ENCODE measurements around the gene LEMD2.
"Not testable (repeated sequence)": the region's sequence is repeated elsewhere in the genome, so short reads cannot be mapped to it uniquely, and the experiment has no call there.

The LEMD2 gene

DNA sequence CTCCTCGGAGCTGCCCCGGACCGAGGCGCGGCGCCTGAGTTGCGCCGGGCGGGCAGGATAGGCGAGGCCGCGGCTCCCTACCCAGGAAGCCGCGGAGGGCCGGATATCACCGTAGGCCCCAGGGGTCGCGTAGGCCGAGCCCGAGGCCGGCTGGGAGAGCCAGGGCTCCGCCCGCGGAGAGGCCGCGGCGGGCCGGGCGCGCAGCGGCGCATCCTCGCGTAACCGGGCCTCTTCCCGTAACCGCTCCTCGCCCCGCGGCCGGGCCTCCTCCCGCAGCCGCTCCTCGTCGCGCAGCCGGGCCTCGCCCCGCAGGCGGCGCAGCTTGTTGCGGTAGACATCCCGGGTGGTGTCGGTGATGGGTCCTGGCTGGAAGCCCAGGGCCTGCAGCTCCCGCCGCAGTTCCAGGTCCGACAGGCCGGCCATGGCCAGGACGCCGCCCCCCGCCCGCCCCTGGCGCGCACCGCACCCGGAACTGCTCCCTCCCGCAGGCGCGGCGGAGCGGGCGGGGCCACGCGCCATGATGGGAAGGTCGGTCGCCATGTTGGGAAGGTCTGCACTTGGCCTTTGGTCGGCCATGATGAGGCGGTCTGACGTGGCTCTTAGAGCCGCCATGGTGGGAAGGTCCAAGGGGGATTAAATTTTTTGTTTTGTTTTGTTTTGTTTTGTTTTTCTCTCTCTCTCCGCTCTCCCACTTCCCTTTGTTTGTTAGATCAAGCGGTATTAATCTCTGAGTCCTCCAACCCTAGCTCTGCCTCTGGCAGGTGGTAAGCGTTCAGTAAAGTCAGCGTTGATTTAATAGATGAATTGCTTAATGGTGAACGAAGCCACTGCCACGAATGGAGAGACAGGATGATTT, at the start of gene LEMD2:
TSS of gene LEMD2 (minus strand) at position 437 of the 856 bp plus-strand sequence. CDS start at position 423, 14 bp downstream.
- H3K4me3 ChIP-seq (ENCODE audit: low read depth, low read length) = peak within 1 kb of the TSS; percentile 55
- peak; percentile 84 for DNase-seq (ENCODE audit: low read depth)
- TF ChIP-seq CTCF (IDR thresholded peaks at IDR 0.05; ENCODE audit: low read depth, low read length, missing control alignments) = no peak
- in situ Hi-C loops (cut with HindIII; ENCODE audit: low sequenced_read_pairs) = no loop called here

GRCh38 chr6:33837971-33838665, 49.2 kb upstream of the LEMD2 start:
- in situ Hi-C loops (cut with HindIII; ENCODE audit: low sequenced_read_pairs) = no loop called here
- TF ChIP-seq CTCF (IDR thresholded peaks at IDR 0.05; ENCODE audit: low read depth, low read length, missing control alignments) = peak; percentile 6
- H3K4me3 ChIP-seq (ENCODE audit: low read depth, low read length) = no peak overlapping the region
- DNase-seq (ENCODE audit: low read depth) = no peak

GRCh38 chr6:33836806-33837469, 48.0 kb upstream of the LEMD2 start:
- in situ Hi-C loops (cut with HindIII; ENCODE audit: low sequenced_read_pairs) = no loop called here
- no peak for TF ChIP-seq CTCF (IDR thresholded peaks at IDR 0.05; ENCODE audit: low read depth, low read length, missing control alignments)
- no peak for DNase-seq (ENCODE audit: low read depth)
- no peak overlapping the region for H3K4me3 ChIP-seq (ENCODE audit: low read depth, low read length)

DNA sequence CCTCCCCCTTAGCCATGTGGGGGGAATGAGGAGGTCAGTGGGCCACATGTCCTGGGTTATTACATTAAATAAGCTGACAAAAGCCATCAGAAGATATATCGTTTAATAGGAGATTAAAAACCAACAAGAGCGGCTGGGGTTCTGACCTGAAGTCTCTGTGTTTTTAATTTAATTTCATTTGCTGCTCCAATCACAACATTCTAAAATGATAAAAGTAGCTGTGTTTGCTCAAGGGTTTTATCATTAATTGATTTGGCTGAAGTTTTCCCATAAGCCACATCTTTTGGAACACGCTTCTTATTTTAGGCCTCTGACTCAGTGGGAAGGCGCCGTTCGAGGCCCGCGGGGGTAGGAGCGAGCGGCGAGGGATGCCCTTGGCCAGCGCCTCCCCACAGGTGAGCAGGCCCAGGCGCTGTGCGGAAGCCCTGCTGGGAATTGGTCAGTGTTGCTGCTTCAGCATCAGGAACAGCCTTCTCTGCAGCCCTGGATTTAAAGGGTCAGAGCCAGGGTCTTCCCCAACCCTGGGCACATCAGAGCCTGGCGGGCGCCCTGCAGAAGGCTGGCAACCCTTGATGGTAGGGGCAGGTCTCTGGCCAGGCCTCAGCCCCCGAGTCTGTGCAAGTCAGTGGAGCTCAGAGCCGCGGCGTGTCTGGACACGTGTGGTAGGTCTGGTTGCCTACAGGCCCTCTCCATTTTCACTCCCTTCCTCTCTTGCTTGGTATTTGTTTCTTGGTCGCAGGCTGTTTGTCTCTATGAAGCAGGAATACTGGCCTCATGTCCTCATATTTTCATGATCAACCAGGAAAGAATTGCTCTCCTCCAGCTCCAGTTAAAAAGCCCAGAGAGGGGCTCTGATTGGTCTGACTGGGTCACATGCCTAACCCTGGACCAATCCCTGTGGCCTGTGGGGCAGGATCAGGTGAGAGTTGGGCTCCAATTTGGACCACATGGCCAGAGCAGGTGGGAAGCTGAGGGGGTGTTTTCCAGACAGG, 45.8 kb upstream of the LEMD2 start:
- H3K4me3 ChIP-seq (ENCODE audit: low read depth, low read length) = no peak overlapping the region
- DNase-seq (ENCODE audit: low read depth) = no peak
- no peak for TF ChIP-seq CTCF (IDR thresholded peaks at IDR 0.05; ENCODE audit: low read depth, low read length, missing control alignments)
- in situ Hi-C loops (cut with HindIII; ENCODE audit: low sequenced_read_pairs) = no loop called here

- in situ Hi-C loops (cut with HindIII; ENCODE audit: low sequenced_read_pairs) = no loop called here
- no peak for TF ChIP-seq CTCF (IDR thresholded peaks at IDR 0.05; ENCODE audit: low read depth, low read length, missing control alignments)
- H3K4me3 ChIP-seq (ENCODE audit: low read depth, low read length) = no peak overlapping the region
- DNase-seq (ENCODE audit: low read depth) = no peak
Measured at GRCh38 chr6:33833599-33833998, 44.7 kb upstream of the LEMD2 start.

- H3K4me3 ChIP-seq (ENCODE audit: low read depth, low read length); in situ Hi-C loops (cut with HindIII; ENCODE audit: low sequenced_read_pairs); DNase-seq (ENCODE audit: low read depth): not testable (repeated sequence)
Measured at GRCh38 chr6:33832831-33833230, 43.9 kb upstream of the LEMD2 start.

DNA sequence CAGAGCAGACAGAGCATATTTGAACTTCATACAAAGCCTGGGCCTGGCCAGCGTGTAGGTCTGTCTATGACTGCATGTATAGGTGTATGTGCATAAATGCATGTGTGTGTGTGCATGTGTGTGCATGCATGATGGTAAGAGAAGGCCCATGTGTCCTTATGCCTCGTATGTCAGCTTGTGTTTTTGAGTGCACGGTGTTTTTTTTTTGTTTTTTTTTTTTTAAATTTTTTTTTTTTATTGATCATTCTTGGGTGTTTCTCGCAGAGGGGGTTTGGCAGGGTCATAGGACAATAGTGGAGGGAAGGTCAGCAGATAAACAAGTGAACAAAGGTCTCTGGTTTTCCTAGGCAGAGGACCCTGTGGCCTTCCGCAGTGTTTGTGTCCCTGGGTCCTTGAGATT, 42.8 kb upstream of the LEMD2 start:
- in situ Hi-C loops (cut with HindIII; ENCODE audit: low sequenced_read_pairs); DNase-seq (ENCODE audit: low read depth): not testable (repeated sequence)

More for the DNA sequence above, 42.8 kb upstream of the LEMD2 start:
- H3K4me3 ChIP-seq (ENCODE audit: low read depth, low read length) = not testable (repeated sequence)
